Stimulated activated CD4-positive, alpha-beta T cell treated with anti-CD3 and anti-CD28 coated beads, Interleukin-15, amount 100 ng/mL, for 1 hour (primary cell): ENCODE measurements around the gene EFCC1.

Experiments
- DNase-seq, 2 donors: peaks; one replicate each; pipeline ENCODE4 v3.0.0-alpha.2; 2020; ENCODE audit warnings: low read depth in 1 of 2, low spot score in 1 of 2

The EFCC1 gene

GRCh38 chr3:129014148-129014547, 13.0 kb downstream of the EFCC1 start:
- no peak for DNase-seq

GRCh38 chr3:129014793-129015345, 13.8 kb downstream of the EFCC1 start:
- no peak for DNase-seq

- DNase-seq = no peak
Observed at GRCh38 chr3:129015388-129016105, 14.4 kb downstream of the EFCC1 start.

GRCh38 chr3:129016356-129016719, 15.2 kb downstream of the EFCC1 start:
- peak; percentile 18 to 37 for DNase-seq

GRCh38 chr3:129016720-129017483, 15.8 kb downstream of the EFCC1 start:
- no peak for DNase-seq

- DNase-seq = no peak
Observed at GRCh38 chr3:129017484-129017899, 16.4 kb downstream of the EFCC1 start.

GRCh38 chr3:129018271-129018670, 17.2 kb downstream of the EFCC1 start:
- no peak for DNase-seq

GRCh38 chr3:129018751-129019150, 17.6 kb downstream of the EFCC1 start:
- DNase-seq = no peak

GRCh38 chr3:129019266-129019665, 18.2 kb downstream of the EFCC1 start:
- DNase-seq = no peak

GRCh38 chr3:129020691-129021090, 19.6 kb downstream of the EFCC1 start:
- no peak for DNase-seq

GRCh38 chr3:129021140-129021551, 20.0 kb downstream of the EFCC1 start:
- no peak for DNase-seq

GRCh38 chr3:129022114-129023007, 21.3 kb downstream of the EFCC1 start:
- DNase-seq = no peak

- DNase-seq = no peak
Observed at GRCh38 chr3:129023008-129023358, 21.9 kb downstream of the EFCC1 start.

- no peak for DNase-seq
Observed at GRCh38 chr3:129023909-129024308, 22.8 kb downstream of the EFCC1 start.

GRCh38 chr3:129025108-129025507, 24.0 kb downstream of the EFCC1 start:
- no peak for DNase-seq

GRCh38 chr3:129025691-129026435, 24.8 kb downstream of the EFCC1 start:
- DNase-seq = no peak

GRCh38 chr3:129026728-129027543, 25.8 kb downstream of the EFCC1 start:
- DNase-seq = peak; percentile 81 to 83

GRCh38 chr3:129027544-129027880, 26.4 kb downstream of the EFCC1 start:
- no peak for DNase-seq

- no peak for DNase-seq
Observed at GRCh38 chr3:129028866-129029265, 27.8 kb downstream of the EFCC1 start.

GRCh38 chr3:129030611-129031010, 29.5 kb downstream of the EFCC1 start:
- DNase-seq = no peak
